ENCODE results near the gene PRKD3. TPM values are rescaled to one million over a fixed set of nuclear protein-coding genes. Genes with fewer than 3 reads are reported as not detected.

PRKD3 gene
- total and polyA plus RNA-seq, 10 of the 15 experiments (the other 5 are each of a cell fraction or from before 2014, with no cell fraction given) = 3.3 to 14.9 (median 7.9) TPM

DNA sequence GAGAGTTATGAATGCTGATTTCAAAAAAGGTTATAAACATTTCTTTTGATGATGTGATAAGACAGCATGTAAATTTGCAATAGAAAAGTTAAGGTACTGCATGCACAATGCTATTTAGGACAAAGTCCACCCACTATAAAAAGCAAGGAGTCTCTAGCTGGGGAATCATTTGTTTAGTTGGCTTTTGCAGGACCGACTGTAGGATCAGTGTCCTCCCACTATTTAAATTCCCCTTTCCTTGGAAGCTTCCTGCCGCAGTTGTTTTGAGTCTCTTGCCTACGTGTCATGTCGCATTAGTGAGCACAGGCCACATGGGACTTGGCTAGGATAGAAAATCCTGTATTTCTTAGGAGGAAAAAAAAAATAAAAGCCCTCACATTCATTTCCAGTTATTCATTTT is 32.9 kb upstream of the PRKD3 start (continued):
- TF ChIP-seq, protein P1, sequence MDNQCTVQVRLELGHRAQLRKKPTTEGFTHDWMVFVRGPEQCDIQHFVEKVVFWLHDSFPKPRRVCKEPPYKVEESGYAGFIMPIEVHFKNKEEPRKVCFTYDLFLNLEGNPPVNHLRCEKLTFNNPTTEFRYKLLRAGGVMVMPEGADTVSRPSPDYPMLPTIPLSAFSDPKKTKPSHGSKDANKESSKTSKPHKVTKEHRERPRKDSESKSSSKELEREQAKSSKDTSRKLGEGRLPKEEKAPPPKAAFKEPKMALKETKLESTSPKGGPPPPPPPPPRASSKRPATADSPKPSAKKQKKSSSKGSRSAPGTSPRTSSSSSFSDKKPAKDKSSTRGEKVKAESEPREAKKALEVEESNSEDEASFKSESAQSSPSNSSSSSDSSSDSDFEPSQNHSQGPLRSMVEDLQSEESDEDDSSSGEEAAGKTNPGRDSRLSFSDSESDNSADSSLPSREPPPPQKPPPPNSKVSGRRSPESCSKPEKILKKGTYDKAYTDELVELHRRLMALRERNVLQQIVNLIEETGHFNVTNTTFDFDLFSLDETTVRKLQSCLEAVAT (IDR thresholded peaks at IDR 0.05) = no peak

DNA sequence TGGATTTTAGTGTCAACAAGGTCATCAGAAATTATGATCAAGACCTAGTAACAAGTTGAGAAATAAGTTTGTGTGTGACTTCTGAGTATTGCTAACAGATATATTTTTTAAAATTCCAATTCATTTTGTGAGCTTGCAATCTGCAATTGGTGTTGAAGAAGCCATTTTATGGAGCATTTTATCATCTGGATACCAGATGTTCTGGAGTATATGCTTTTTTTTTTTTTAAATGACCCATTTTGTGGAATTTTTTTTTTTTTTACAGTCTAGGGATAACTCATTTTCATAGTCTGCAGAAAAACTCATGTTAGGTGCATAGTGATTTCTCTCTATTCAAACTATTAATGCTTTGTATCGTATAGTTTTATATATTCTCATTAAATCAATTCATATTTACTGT is 32.4 kb upstream of the PRKD3 start:
- CTCF ChIA-PET = interaction anchor here (1.2 kb wide), 1 partner anchor 39 kb away, joined by 4 read pairs; no protein-coding TSS in a partner anchor
- BruUV-seq (replicated peaks) = no TSS peak
- DNase-seq (ENCODE audit: low read depth, low spot score) (no peak), ATAC-seq (no peak), FAIRE-seq (no peak)
- H3K36me3 ChIP-seq (ENCODE audit: control insufficient read depth in 2 of 2, insufficient read depth in 2 of 2, low read length in 1 of 2) = no peaks in the 10 kb centered on the region
- intact Hi-C loops (cut with micrococcal nuclease; ENCODE audit: unreplicated experiment) = no loop called here
- in situ Hi-C loops (cut with MboI) = no loop called here
- H2AFZ ChIP-seq (ENCODE audit: control insufficient read depth, low read depth, low read length) = no peak overlapping the region
- RAD21 ChIA-PET (ENCODE audit: unreplicated experiment) = no interaction called here
- H3K9ac ChIP-seq (ENCODE audit: control insufficient read depth, insufficient read depth, low read length) = no peak overlapping the region
- SMC1A ChIA-PET (ENCODE audit: uncharacterized antibody, unreplicated experiment) = no interaction called here
- 16% methylated on average over 1 of the region's 1 CpG for WGBS (ENCODE audit: insufficient coverage, insufficient replicate concordance, low lambda C conversion rate, missing lambda C conversion rate)
- H4K20me1 ChIP-seq (ENCODE audit: control insufficient read depth, insufficient read depth) = no peaks in the 10 kb centered on the region
- peaks cover 4% of the 10 kb centered on the region; the same call in 1 of the 2 replicates for H3K4me1 ChIP-seq (ENCODE audit: control insufficient read depth, insufficient read depth, low read length)
- no peaks in the 10 kb centered on the region for H3K9me3 ChIP-seq (replicated peaks; ENCODE audit: control insufficient read depth, insufficient read depth, low read length)
- no peaks in the 10 kb centered on the region for H3K79me2 ChIP-seq (ENCODE audit: control insufficient read depth, insufficient read depth, low read length)
- H3K27ac ChIP-seq (ENCODE audit: control insufficient read depth, insufficient read depth) = no peak overlapping the region
- POLR2A ChIA-PET = interaction anchor here (0.6 kb wide), 1 partner anchor 39 kb away, joined by 3 read pairs; no protein-coding TSS in a partner anchor
- H3K27me3 ChIP-seq (replicated peaks in 1 of 2; ENCODE audit: control insufficient read depth in 2 of 2, insufficient read depth in 2 of 2, low read length in 1 of 2) = peaks cover 0 to 4% of the 10 kb centered on the region in 2 experiments; a peak in 1 of 4 replicates
- H3K4me2 ChIP-seq (ENCODE audit: control insufficient read depth, insufficient read depth) = no peak overlapping the region
- no peak overlapping the region for H3K4me3 ChIP-seq
- TF ChIP-seq FOXM1 (IDR thresholded peaks at IDR 0.05; ENCODE audit: low read depth, low read length) (no peak), ZNF274 (IDR thresholded peaks at IDR 0.05; ENCODE audit: insufficient read depth, insufficient read length) (no peak), CREM (IDR thresholded peaks at IDR 0.05; ENCODE audit: low read depth) (no peak), NFYB (IDR thresholded peaks at IDR 0.05; ENCODE audit: insufficient read depth, low read depth, low read length) (no peak), WRNIP1 (IDR thresholded peaks at IDR 0.05; ENCODE audit: borderline replicate concordance, low read depth, low read length) (no peak), FOXK2 (IDR thresholded peaks at IDR 0.05) (no peak), PML (IDR thresholded peaks at IDR 0.05; ENCODE audit: low read length) (no peak), KAT2A (conservative IDR thresholded peaks at IDR 0.05; ENCODE audit: control insufficient read depth, low read depth, low read length) (no peak), CBX3 (IDR thresholded peaks at IDR 0.05; ENCODE audit: borderline replicate concordance, low read depth) (no peak)
- TF ChIP-seq, protein P2, sequence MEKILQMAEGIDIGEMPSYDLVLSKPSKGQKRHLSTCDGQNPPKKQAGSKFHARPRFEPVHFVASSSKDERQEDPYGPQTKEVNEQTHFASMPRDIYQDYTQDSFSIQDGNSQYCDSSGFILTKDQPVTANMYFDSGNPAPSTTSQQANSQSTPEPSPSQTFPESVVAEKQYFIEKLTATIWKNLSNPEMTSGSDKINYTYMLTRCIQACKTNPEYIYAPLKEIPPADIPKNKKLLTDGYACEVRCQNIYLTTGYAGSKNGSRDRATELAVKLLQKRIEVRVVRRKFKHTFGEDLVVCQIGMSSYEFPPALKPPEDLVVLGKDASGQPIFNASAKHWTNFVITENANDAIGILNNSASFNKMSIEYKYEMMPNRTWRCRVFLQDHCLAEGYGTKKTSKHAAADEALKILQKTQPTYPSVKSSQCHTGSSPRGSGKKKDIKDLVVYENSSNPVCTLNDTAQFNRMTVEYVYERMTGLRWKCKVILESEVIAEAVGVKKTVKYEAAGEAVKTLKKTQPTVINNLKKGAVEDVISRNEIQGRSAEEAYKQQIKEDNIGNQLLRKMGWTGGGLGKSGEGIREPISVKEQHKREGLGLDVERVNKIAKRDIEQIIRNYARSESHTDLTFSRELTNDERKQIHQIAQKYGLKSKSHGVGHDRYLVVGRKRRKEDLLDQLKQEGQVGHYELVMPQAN (conservative IDR thresholded peaks at IDR 0.05) = no peak
- TF ChIP-seq, protein P3, sequence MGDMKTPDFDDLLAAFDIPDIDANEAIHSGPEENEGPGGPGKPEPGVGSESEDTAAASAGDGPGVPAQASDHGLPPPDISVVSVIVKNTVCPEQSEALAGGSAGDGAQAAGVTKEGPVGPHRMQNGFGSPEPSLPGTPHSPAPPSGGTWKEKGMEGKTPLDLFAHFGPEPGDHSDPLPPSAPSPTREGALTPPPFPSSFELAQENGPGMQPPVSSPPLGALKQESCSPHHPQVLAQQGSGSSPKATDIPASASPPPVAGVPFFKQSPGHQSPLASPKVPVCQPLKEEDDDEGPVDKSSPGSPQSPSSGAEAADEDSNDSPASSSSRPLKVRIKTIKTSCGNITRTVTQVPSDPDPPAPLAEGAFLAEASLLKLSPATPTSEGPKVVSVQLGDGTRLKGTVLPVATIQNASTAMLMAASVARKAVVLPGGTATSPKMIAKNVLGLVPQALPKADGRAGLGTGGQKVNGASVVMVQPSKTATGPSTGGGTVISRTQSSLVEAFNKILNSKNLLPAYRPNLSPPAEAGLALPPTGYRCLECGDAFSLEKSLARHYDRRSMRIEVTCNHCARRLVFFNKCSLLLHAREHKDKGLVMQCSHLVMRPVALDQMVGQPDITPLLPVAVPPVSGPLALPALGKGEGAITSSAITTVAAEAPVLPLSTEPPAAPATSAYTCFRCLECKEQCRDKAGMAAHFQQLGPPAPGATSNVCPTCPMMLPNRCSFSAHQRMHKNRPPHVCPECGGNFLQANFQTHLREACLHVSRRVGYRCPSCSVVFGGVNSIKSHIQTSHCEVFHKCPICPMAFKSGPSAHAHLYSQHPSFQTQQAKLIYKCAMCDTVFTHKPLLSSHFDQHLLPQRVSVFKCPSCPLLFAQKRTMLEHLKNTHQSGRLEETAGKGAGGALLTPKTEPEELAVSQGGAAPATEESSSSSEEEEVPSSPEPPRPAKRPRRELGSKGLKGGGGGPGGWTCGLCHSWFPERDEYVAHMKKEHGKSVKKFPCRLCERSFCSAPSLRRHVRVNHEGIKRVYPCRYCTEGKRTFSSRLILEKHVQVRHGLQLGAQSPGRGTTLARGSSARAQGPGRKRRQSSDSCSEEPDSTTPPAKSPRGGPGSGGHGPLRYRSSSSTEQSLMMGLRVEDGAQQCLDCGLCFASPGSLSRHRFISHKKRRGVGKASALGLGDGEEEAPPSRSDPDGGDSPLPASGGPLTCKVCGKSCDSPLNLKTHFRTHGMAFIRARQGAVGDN (IDR thresholded peaks at IDR 0.05) = no peak
- TF ChIP-seq, protein P4, sequence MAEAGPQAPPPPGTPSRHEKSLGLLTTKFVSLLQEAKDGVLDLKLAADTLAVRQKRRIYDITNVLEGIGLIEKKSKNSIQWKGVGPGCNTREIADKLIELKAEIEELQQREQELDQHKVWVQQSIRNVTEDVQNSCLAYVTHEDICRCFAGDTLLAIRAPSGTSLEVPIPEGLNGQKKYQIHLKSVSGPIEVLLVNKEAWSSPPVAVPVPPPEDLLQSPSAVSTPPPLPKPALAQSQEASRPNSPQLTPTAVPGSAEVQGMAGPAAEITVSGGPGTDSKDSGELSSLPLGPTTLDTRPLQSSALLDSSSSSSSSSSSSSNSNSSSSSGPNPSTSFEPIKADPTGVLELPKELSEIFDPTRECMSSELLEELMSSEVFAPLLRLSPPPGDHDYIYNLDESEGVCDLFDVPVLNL (IDR thresholded peaks at IDR 0.05; ENCODE audit: low read depth, low read length) = no peak
